ENCODE measurements around the gene PRMT7. TPM values are rescaled to one million over a fixed set of nuclear protein-coding genes. Genes with fewer than 3 reads are reported as not detected.

Gene PRMT7
- 44.9 TPM for polyA plus RNA-seq (2013)

GRCh38 chr16:68310774-68311511, at the start of gene PRMT7, which contains the start of gene SLC7A6OS:
Gene PRMT7, plus strand, starts transcription at chr16:68311019. Its CDS starts 4,961 bp downstream, at chr16:68315980.
Gene SLC7A6OS, minus strand, starts transcription at chr16:68310946. Its CDS starts 20 bp downstream, at chr16:68310926.
- peaks cover 7 to 44% (median 18%) of the 10 kb centered on the region in 4 experiments for H3K36me3 ChIP-seq (ENCODE audit: control insufficient read depth in 4 of 4, insufficient read depth in 4 of 4, low read length in 3 of 4)
- 0% methylated on average over 55 of the region's 62 CpGs for WGBS (ENCODE audit: insufficient coverage)
- DNase-seq = peak; percentile 92 to 97 (median 96)
- H3K27me3 ChIP-seq (replicated peaks in 2 of 5; ENCODE audit: control insufficient read depth in 4 of 5, insufficient read depth in 5 of 5, low read length in 4 of 5) = no peaks in the 10 kb centered on the region
- peak within 1 kb of the TSS; percentile 77 to 99 (median 94) for H3K4me3 ChIP-seq (ENCODE audit: control insufficient read depth in 1 of 7, extremely low read depth in 1 of 7, insufficient read depth in 4 of 7, low read depth in 2 of 7, low read length in 6 of 7)
- H3K27ac ChIP-seq (ENCODE audit: insufficient read depth in 1 of 2, low read depth in 1 of 2, low read length in 2 of 2, poor library complexity in 1 of 2, severe bottlenecking in 2 of 2) = peak within 1 kb of the TSS; percentile 64 to 85
- ChIA-PET CTCF (interaction anchor here (0.7 to 2.2 kb wide), 11 partner anchors 10 to 70 kb away, joined by 3 to 37 read pairs (median 4); partner anchors contain the start of gene SLC7A6), POLR2A (interaction anchor here (1.2 to 2.3 kb wide), 6 partner anchors 19 to 53 kb away, joined by 3 to 12 read pairs (median 4); partner anchors contain the start of gene SLC7A6)
- H3K4me1 ChIP-seq (ENCODE audit: control extremely low read depth in 1 of 4, control insufficient read depth in 4 of 4, insufficient read depth in 4 of 4, low read length in 3 of 4) = peaks cover 5 to 33% (median 26%) of the 10 kb centered on the region in 4 experiments
- no peaks in the 10 kb centered on the region for H3K9me3 ChIP-seq (ENCODE audit: control extremely low read depth in 1 of 5, control insufficient read depth in 4 of 5, insufficient read depth in 2 of 5, low read depth in 1 of 5, low read length in 4 of 5)

GRCh38 chr16:68263559-68264127, 47.2 kb upstream of the PRMT7 start:
- Histone ChIP-seq H3K27ac (ENCODE audit: insufficient read depth in 1 of 2, low read depth in 1 of 2, low read length in 2 of 2, poor library complexity in 1 of 2, severe bottlenecking in 2 of 2) (peak overlapping the region in 1 of 2 experiments; percentile 68), H3K4me1 (ENCODE audit: control extremely low read depth in 1 of 4, control insufficient read depth in 4 of 4, insufficient read depth in 4 of 4, low read length in 3 of 4) (peaks cover 0 to 45% (median 38%) of the 10 kb centered on the region in 4 experiments), H3K27me3 (replicated peaks in 2 of 5; ENCODE audit: control insufficient read depth in 4 of 5, insufficient read depth in 5 of 5, low read length in 4 of 5) (no peaks in the 10 kb centered on the region), H3K36me3 (ENCODE audit: control insufficient read depth in 4 of 4, insufficient read depth in 4 of 4, low read length in 3 of 4) (peaks cover 4 to 25% (median 16%) of the 10 kb centered on the region in 4 experiments), H3K9me3 (ENCODE audit: control extremely low read depth in 1 of 5, control insufficient read depth in 4 of 5, insufficient read depth in 2 of 5, low read depth in 1 of 5, low read length in 4 of 5) (no peaks in the 10 kb centered on the region), H3K4me3 (ENCODE audit: control insufficient read depth in 1 of 7, extremely low read depth in 1 of 7, insufficient read depth in 4 of 7, low read depth in 2 of 7, low read length in 6 of 7) (peak overlapping the region; percentile 61 to 88 (median 79))
- ChIA-PET POLR2A (interaction anchor here (1.2 to 1.8 kb wide), 5 partner anchors 9 to 65 kb away, joined by 4 to 10 read pairs (median 7); partner anchors contain the start of genes PRMT7 and SLC7A6OS), CTCF (interaction anchor here (0.8 to 9.0 kb wide), 24 partner anchors 8 to 118 kb away, joined by 3 to 262 read pairs (median 4); partner anchors contain the start of genes ESRP2, PLA2G15, PRMT7 and SLC7A6OS)
- 38% methylated on average over 10 of the region's 11 CpGs for WGBS (ENCODE audit: insufficient coverage)
- no peak for DNase-seq

- under 1% methylated on average over 95 of the region's 123 CpGs for WGBS (ENCODE audit: insufficient coverage)
- Histone ChIP-seq H3K27me3 (replicated peaks in 2 of 5; ENCODE audit: control insufficient read depth in 4 of 5, insufficient read depth in 5 of 5, low read length in 4 of 5) (no peaks in the 10 kb centered on the region), H3K27ac (ENCODE audit: insufficient read depth in 1 of 2, low read depth in 1 of 2, low read length in 2 of 2, poor library complexity in 1 of 2, severe bottlenecking in 2 of 2) (peak within 1 kb of the TSS; percentile 47 to 68), H3K4me3 (ENCODE audit: control insufficient read depth in 1 of 7, extremely low read depth in 1 of 7, insufficient read depth in 4 of 7, low read depth in 2 of 7, low read length in 6 of 7) (peak within 1 kb of the TSS; percentile 61 to 88 (median 79)), H3K36me3 (ENCODE audit: control insufficient read depth in 4 of 4, insufficient read depth in 4 of 4, low read length in 3 of 4) (peaks cover 0 to 23% (median 12%) of the 10 kb centered on the region in 4 experiments), H3K4me1 (ENCODE audit: control extremely low read depth in 1 of 4, control insufficient read depth in 4 of 4, insufficient read depth in 4 of 4, low read length in 3 of 4) (peaks cover 0 to 41% (median 31%) of the 10 kb centered on the region in 4 experiments), H3K9me3 (ENCODE audit: control extremely low read depth in 1 of 5, control insufficient read depth in 4 of 5, insufficient read depth in 2 of 5, low read depth in 1 of 5, low read length in 4 of 5) (no peaks in the 10 kb centered on the region)
- ChIA-PET CTCF (interaction anchor here (0.8 to 9.0 kb wide), 24 partner anchors 9 to 118 kb away, joined by 3 to 262 read pairs (median 4); partner anchors contain the start of genes ESRP2, PLA2G15, PRMT7 and SLC7A6OS), POLR2A (interaction anchor here (1.2 to 1.8 kb wide), 5 partner anchors 9 to 64 kb away, joined by 4 to 10 read pairs (median 7); partner anchors contain the start of genes PRMT7 and SLC7A6OS)
- peak; percentile 74 to 85 (median 82) for DNase-seq
Measured at GRCh38 chr16:68264128-68265077, 46.4 kb upstream of the PRMT7 start, which contains the start of gene SLC7A6. Gene SLC7A6, plus strand, starts transcription at chr16:68264526. Its CDS starts 10,201 bp downstream, at chr16:68274727.

GRCh38 chr16:68265078-68265920, 45.5 kb upstream of the PRMT7 start:
- Histone ChIP-seq H3K9me3 (ENCODE audit: control extremely low read depth in 1 of 5, control insufficient read depth in 4 of 5, insufficient read depth in 2 of 5, low read depth in 1 of 5, low read length in 4 of 5) (no peaks in the 10 kb centered on the region), H3K27ac (ENCODE audit: insufficient read depth in 1 of 2, low read depth in 1 of 2, low read length in 2 of 2, poor library complexity in 1 of 2, severe bottlenecking in 2 of 2) (peak overlapping the region; percentile 47 to 64), H3K4me1 (ENCODE audit: control extremely low read depth in 1 of 4, control insufficient read depth in 4 of 4, insufficient read depth in 4 of 4, low read length in 3 of 4) (peaks cover 0 to 38% (median 27%) of the 10 kb centered on the region in 4 experiments), H3K36me3 (ENCODE audit: control insufficient read depth in 4 of 4, insufficient read depth in 4 of 4, low read length in 3 of 4) (peaks cover 0 to 19% (median 4%) of the 10 kb centered on the region in 4 experiments), H3K27me3 (replicated peaks in 2 of 5; ENCODE audit: control insufficient read depth in 4 of 5, insufficient read depth in 5 of 5, low read length in 4 of 5) (no peaks in the 10 kb centered on the region), H3K4me3 (ENCODE audit: control insufficient read depth in 1 of 7, extremely low read depth in 1 of 7, insufficient read depth in 4 of 7, low read depth in 2 of 7, low read length in 6 of 7) (peak overlapping the region; percentile 61 to 88 (median 79))
- DNase-seq = peak; percentile 34 to 75 (median 72)
- POLR2A ChIA-PET = interaction anchor here (1.8 kb wide), 1 partner anchor 46 kb away, joined by 10 read pairs; the partner anchor contains the start of genes PRMT7 and SLC7A6OS
- WGBS (ENCODE audit: insufficient coverage) = 5% methylated on average over 21 of the region's 23 CpGs
- CTCF ChIA-PET = interaction anchor here (6.5 to 9.0 kb wide), 3 partner anchors 9 to 60 kb away, joined by 79 to 262 read pairs (median 82); no protein-coding TSS in a partner anchor

GRCh38 chr16:68267612-68268405, 43.0 kb upstream of the PRMT7 start:
- Histone ChIP-seq H3K4me1 (ENCODE audit: control extremely low read depth in 1 of 4, control insufficient read depth in 4 of 4, insufficient read depth in 4 of 4, low read length in 3 of 4) (peaks cover 0 to 32% (median 29%) of the 10 kb centered on the region in 4 experiments), H3K4me3 (ENCODE audit: control insufficient read depth in 1 of 7, extremely low read depth in 1 of 7, insufficient read depth in 4 of 7, low read depth in 2 of 7, low read length in 6 of 7) (no peak overlapping the region), H3K27ac (ENCODE audit: insufficient read depth in 1 of 2, low read depth in 1 of 2, low read length in 2 of 2, poor library complexity in 1 of 2, severe bottlenecking in 2 of 2) (no peak overlapping the region), H3K9me3 (ENCODE audit: control extremely low read depth in 1 of 5, control insufficient read depth in 4 of 5, insufficient read depth in 2 of 5, low read depth in 1 of 5, low read length in 4 of 5) (no peaks in the 10 kb centered on the region), H3K36me3 (ENCODE audit: control insufficient read depth in 4 of 4, insufficient read depth in 4 of 4, low read length in 3 of 4) (peaks cover 0 to 23% (median 3%) of the 10 kb centered on the region in 4 experiments), H3K27me3 (replicated peaks in 2 of 5; ENCODE audit: control insufficient read depth in 4 of 5, insufficient read depth in 5 of 5, low read length in 4 of 5) (no peaks in the 10 kb centered on the region)
- 100% methylated on average over 2 of the region's 6 CpGs for WGBS (ENCODE audit: insufficient coverage)
- POLR2A ChIA-PET = no interaction called here
- DNase-seq = no peak
- CTCF ChIA-PET = interaction anchor here (0.6 to 1.5 kb wide), 4 partner anchors 11 to 61 kb away, joined by 3 to 4 read pairs (median 3); no protein-coding TSS in a partner anchor
